Loucy (cell line): ENCODE measurements around the gene MYH6.

Experiments used
- H2AFZ ChIP-seq: fragments of 200-600 bp; sonication (generic); 2 replicates; pipeline ENCODE4 v1.6.0; 2016; ENCODE audit warnings: antibody characterized with exemption, mild to moderate bottlenecking, low read length, moderate library complexity
- H3F3A ChIP-seq: fragments of 200-600 bp; 2 replicates; pipeline ENCODE4 v1.6.0; 2016; ENCODE audit warnings: antibody characterized with exemption, low read depth, mild to moderate bottlenecking
- H3K27me3 ChIP-seq: fragments of 200-600 bp; sonication (generic); 2 replicates; pipeline ENCODE4 v1.6.1; 2014; ENCODE audit warnings: low read length, mild to moderate bottlenecking; ENCODE audit not compliant: insufficient read depth, poor library complexity, severe bottlenecking
- H3K36me3 ChIP-seq: fragments of 200-600 bp; sonication (generic); 2 replicates; pipeline ENCODE4 v1.6.1; 2016; ENCODE audit warnings: low read length; ENCODE audit not compliant: insufficient read depth
- H3K4me1 ChIP-seq: fragments of 200-600 bp; sonication (generic); 2 replicates; pipeline ENCODE4 v1.5.1; 2014; ENCODE audit warnings: low read length, mild to moderate bottlenecking; ENCODE audit not compliant: insufficient read depth, poor library complexity, severe bottlenecking
- H3K4me2 ChIP-seq: fragments of 200-600 bp; sonication (generic); 2 replicates; pipeline ENCODE4 v1.6.0; 2014; ENCODE audit warnings: antibody characterized with exemption, low read length, low read depth, mild to moderate bottlenecking; ENCODE audit not compliant: poor library complexity, severe bottlenecking
- H3K4me3 ChIP-seq: fragments of 200-600 bp; sonication (generic); 2 replicates; pipeline ENCODE4 v1.5.1; 2014; ENCODE audit warnings: low read length, mild to moderate bottlenecking, mixed read lengths; ENCODE audit not compliant: poor library complexity, severe bottlenecking
- H3K79me2 ChIP-seq: fragments of 200-600 bp; sonication (generic); 2 replicates; pipeline ENCODE4 v1.6.1; 2014; ENCODE audit warnings: low read length; ENCODE audit not compliant: insufficient read depth
- H3K9ac ChIP-seq: fragments of 200-600 bp; sonication (generic); 2 replicates; pipeline ENCODE4 v1.6.0; 2014; ENCODE audit warnings: mild to moderate bottlenecking, low read depth, low read length, moderate library complexity; ENCODE audit not compliant: poor library complexity, severe bottlenecking
- H3K9me2 ChIP-seq: fragments of 200-600 bp; sonication (generic); replicated peaks from 2 replicates; pipeline ENCODE4 v1.6.1; 2016; ENCODE audit warnings: low read depth, low read length, mixed read lengths
- H3K9me3 ChIP-seq: fragments of 200-600 bp; sonication (generic); 2 replicates; pipeline ENCODE4 v1.6.1; 2014; ENCODE audit warnings: mild to moderate bottlenecking, antibody characterized with exemption, low read length, low read depth; ENCODE audit not compliant: insufficient read depth
- H4K20me1 ChIP-seq: fragments of 200-600 bp; sonication (generic); 2 replicates; pipeline ENCODE4 v1.6.0; 2014; ENCODE audit warnings: antibody characterized with exemption, low read length, mild to moderate bottlenecking; ENCODE audit not compliant: insufficient read depth, poor library complexity, severe bottlenecking
- CTCF ChIP-seq: fragments of 200-600 bp; sonication (generic); conservative IDR thresholded peaks from 2 replicates; pipeline ENCODE4 v1.5.1; 2014; ENCODE audit warnings: mild to moderate bottlenecking, antibody characterized with exemption, low read length
- EZH2phosphoT487 ChIP-seq: fragments of 200-600 bp; IDR thresholded peaks from 2 replicates; pipeline ENCODE4 v1.6.1; 2018; ENCODE audit warnings: antibody characterized with exemption, mild to moderate bottlenecking, moderate library complexity, borderline replicate concordance

MYH6 gene

DNA sequence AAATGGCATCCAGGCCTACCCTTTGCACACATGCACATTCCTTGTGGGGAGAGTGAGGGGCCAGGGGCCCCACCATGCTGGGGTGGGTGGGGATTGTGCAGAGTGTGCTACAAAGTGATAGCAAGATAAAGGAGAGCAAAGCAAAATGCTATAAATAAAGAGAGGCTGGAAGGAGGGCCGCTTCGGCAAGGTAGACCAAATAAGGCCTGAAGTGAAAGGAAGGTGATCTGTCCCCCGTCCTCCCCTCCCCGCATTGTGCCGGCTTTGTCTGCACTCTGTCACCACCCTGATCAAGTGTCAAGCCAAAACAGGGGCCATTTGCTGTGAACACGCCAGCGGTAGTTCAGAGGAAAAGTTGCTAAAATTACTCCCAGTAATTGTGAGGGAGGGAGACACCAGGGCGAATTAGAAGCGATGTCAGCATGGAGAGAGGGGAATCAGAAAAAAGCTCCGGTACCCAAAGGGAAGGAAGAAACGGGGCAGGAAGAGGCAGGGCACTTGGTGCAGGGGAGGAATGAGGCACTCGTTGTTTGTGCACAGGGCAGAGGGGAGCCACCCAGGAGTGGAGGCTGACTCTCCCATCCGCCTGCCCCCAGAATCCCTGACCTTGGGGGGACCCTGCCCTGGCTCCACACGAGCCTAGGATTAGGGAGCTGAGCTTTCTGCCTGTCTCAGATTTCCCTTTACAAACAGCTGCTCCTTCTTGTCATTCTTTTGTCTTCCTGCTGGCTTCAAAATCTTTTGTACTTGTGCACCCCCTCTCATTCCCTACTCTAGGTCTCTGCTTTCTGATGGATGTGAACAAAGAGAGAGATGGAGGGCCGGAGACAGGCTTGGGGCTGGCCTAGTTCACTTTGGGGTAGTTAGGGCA is 30.3 kb upstream of the MYH6 start:
- Histone ChIP-seq H3K36me3 (no peaks in the 10 kb centered on the region), H3K9me3 (no peaks in the 10 kb centered on the region), H4K20me1 (no peaks in the 10 kb centered on the region), H2AFZ (no peak overlapping the region), H3K9me2 (no peaks in the 10 kb centered on the region), H3K27me3 (no peaks in the 10 kb centered on the region), H3K79me2 (no peaks in the 10 kb centered on the region), H3K9ac (no peak overlapping the region), H3K4me1 (no peaks in the 10 kb centered on the region), H3K4me2 (no peak overlapping the region), H3K4me3 (no peak overlapping the region), H3F3A (no peaks in the 10 kb centered on the region)
- TF ChIP-seq CTCF (no peak), EZH2phosphoT487 (no peak)

DNA sequence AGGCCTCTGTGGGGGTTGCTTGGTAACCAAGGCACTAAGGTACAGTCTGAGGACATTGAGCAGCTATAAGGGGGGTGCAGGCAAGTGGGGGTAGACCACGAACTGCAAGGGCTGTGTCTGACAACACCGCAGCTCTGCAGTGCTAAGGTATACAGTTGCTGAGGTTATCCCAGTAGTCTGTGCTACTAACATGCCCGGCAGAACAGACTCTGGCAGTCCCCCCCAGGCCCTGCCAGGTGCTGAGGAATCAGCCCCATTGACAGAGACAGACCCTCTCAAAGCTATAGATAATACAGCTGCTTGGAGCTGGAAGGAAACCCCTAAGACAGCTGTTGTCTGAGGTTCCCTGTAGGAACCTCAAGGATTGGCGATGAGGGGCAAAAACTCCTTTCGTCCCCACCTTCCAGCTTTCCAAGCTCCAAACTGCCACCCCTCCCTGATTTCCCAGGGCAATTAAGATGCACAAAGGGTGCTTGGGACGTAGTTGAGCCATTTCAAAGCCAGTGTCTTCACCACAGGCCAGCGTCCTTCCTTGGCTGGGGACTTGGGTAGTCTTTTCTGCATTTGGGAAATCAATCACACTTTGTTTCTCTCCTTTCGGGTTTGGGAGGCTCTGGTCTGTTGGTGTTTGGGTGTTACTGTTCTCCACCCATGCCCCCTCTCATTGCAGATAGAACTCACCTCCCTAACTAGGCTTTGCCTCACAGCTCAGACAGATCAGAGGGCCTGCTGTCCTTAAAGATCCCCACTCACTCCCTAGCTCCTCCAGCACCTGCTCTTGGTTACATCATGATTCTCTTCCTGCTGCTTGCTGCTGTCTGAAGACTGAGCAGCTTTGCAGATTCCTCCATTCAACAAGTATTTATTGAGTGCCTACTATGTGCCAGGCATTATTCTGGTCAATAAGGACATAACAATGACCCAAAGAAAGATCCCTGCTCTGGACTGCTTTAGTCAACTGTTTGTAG is 29.3 kb upstream of the MYH6 start:
- Histone ChIP-seq H3K36me3 (no peaks in the 10 kb centered on the region), H3K9ac (no peak overlapping the region), H3K4me3 (no peak overlapping the region), H4K20me1 (no peaks in the 10 kb centered on the region), H3K79me2 (no peaks in the 10 kb centered on the region), H3F3A (no peaks in the 10 kb centered on the region), H3K27me3 (no peaks in the 10 kb centered on the region), H3K9me3 (no peaks in the 10 kb centered on the region), H3K4me1 (no peaks in the 10 kb centered on the region), H3K4me2 (no peak overlapping the region), H3K9me2 (no peaks in the 10 kb centered on the region), H2AFZ (no peak overlapping the region)
- TF ChIP-seq EZH2phosphoT487: no peak
- no peak for TF ChIP-seq CTCF

DNA sequence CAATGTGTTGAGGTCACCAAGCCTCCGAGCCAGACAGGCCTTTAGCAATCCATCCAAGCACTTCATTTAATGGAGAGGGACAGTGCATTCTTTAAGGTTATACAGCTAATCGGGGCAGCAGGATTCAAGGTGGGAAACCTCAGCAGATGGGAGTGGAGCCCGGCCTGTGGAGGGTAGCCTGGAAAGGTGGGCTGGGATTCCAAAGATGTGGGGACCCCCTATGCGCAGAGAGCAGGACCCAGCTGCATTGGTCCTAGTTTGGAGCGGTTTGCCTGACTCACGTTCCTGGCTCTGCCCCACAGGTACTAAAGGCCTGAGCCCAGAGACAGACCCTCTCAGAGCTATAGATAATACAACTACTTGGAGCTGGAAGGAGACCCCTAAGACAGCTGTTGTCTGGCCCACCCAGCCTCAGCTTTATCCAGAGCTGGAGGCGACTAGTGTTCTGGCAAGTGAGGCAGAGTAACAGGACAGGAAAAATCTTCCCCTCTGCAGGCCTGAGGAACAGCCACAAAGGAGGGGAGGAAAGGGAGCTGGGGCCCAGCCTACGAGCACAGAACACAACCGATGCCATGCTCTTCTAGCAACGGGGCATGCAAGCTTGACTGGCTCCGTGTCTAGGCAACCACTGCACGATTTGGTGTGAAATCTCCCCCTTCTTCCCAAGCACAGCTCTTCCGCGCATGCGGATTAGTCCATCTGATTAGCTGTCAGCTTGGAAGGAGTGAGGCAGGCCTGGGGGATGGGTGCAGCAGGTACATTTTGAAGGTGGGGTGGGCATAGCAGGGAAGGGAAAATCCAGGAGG is 28.5 kb upstream of the MYH6 start:
- no peaks in the 10 kb centered on the region for H3K4me1 ChIP-seq
- H3F3A ChIP-seq: no peaks in the 10 kb centered on the region
- TF ChIP-seq CTCF: no peak
- no peak for TF ChIP-seq EZH2phosphoT487
- no peaks in the 10 kb centered on the region for H3K9me2 ChIP-seq
- no peak overlapping the region for H3K4me3 ChIP-seq
- H3K9ac ChIP-seq: no peak overlapping the region
- H3K9me3 ChIP-seq: no peaks in the 10 kb centered on the region
- no peak overlapping the region for H2AFZ ChIP-seq
- H3K4me2 ChIP-seq: no peak overlapping the region
- no peaks in the 10 kb centered on the region for H3K79me2 ChIP-seq
- no peaks in the 10 kb centered on the region for H4K20me1 ChIP-seq
- H3K36me3 ChIP-seq: no peaks in the 10 kb centered on the region
- no peaks in the 10 kb centered on the region for H3K27me3 ChIP-seq
